CD4-positive, alpha-beta T cell treated with Interleukin-12 subunit alpha and Interleukin-12 subunit beta, for 1 hour (primary cell): ENCODE data around the gene IGLON5.

Source experiments
- DNase-seq: peaks from one replicate; pipeline ENCODE4 v3.0.0-alpha.2; 2020

IGLON5 gene

DNA sequence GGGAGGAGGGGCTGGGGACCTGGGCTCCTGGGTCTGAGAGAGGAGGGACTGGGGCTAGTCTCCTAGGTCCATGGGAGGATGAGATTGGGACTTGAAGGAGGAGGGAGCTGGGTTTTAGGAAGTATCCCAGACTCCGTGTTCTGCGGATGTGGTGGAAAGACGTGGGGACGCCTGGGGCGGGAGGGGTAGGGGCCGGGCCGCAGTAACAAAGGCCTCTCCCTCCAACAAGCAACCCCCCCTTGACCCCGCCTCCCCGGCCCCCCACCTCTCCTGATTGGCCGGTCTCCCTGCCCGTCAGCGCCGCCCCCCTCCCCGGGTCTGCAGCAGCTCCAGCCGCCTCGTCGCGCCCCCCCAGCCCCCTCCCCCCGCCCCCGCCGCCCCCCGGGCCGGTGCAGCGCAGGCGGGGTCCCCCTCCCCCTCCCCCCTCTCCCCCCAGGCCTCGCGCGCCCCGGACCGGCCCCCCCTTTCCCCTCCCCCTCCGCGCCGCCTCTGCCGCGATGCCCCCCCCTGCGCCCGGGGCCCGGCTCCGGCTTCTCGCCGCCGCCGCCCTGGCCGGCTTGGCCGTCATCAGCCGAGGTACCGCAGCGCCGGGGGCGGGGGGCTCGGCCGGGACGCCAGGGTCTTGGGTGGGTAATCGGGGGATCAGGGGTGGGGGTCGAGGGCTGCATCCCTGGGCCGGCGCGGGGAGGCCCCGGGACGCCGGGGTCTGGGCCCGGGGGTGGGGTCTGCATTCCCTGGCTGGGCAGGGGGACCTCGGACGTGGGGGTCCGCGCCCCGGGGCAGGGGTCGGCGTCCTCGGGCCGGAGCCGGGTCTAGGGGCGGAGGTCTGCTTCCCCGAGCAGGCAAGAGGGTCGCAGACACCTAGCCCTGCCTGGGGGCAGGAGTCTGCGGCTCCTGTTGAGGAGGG is at the start of gene IGLON5:
IGLON5 (plus strand) TSS at position 294 of the 907 bp plus-strand sequence; CDS start at position 498, 204 bp downstream.
- DNase-seq, result no peak

DNA sequence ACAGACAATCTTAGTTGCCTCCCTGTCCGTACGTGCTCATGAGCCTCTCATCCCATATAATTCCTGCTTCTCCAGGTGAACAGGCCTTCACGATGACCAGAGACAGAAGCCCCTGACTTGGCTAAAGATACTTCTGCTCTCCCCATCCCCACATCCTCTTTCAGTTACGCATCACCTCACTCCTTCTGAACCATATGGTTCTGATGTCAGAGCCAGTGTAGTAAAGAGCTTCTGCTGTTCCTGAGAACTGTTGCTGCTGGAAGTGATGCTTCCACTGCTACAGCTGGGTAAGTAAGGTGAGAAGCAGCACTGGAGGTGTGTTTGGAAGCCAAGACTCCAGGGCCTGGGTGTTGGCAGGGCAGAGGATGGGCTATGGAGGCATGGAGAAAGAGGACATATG is 47.6 kb upstream of the IGLON5 start:
- no peak for DNase-seq

DNA sequence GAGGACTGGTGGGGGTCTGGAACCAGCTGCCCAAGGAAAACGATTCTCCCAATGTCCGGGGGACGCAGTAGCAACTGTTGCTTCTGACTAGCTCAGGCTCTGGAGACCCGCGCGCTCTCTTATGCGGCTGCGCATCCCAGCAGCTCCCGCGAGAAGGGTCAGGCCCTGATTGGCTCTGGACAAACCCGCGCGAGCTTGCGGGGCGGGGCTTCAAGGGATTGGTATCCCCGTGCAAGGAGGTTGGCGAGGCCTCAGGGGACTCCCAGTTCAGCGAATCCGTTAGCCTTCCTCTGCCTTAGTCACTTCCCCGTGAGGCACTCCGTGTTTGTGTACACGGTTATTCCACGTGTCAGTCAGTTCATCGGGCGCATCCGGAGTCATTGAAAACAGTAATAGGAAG is 40.4 kb upstream of the IGLON5 start:
- no peak for DNase-seq

DNA sequence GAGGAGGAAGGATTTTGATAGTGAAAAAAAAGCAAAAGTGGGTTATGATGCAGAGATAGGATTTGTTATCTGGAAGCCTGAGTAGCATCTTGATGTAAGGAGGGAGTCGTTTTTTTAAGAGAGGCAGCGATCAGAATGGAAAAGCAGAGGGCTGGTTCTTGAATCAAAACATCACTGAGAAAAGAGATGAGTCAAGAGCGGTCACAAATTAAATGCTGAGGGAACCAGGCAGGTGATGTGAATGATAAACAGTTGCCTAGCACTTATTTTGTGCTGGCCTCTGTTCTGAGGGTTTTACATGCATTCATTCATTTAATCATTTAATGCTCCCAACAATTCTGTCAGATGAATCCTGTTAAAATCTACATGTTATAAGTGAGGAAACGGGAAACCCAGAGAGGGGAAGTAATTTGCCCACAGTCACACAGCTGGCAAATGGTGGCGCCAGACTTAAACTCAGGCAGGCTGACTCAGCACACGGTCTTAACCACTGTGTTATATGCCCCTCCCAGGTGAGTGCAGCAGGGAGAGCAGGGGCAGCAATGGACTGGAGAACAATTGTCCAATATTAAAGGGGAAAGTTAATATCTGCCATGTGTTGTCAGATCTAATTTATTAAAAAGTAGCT is 39.1 kb upstream of the IGLON5 start:
- no peak for DNase-seq

DNA sequence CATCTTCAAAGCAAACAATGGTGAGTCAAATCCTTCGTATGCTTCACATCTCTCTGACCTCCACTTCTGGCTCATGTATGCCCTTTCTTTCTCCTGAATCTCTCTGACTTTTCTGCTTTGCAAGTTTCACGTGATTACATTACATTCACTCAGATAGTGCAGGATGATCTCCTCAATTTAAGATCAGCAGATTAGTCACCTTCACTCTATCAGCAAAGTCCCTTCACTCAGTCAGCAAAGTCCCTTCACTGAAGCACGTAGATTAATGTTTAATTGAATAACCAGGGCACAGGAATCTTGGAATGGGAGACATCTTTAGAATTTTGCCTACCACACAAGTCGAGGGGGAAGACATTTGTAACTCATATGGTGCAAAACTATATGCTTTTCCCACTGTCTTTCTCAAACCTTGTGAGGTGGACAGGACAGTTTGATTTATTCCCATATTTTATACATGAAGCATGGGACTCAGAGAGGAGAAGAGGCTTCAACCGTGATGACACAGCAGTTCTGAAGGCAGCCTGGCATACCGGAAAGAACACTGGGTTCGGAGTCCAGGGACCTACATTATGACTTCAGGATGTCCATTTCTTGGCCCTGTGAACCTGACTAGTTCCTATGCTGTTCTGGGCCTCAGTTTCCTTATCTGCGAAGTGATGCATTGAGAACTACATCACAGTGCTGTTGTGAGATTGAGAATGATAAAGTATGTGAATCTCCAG is 37.2 kb upstream of the IGLON5 start:
- no peak for DNase-seq

DNA sequence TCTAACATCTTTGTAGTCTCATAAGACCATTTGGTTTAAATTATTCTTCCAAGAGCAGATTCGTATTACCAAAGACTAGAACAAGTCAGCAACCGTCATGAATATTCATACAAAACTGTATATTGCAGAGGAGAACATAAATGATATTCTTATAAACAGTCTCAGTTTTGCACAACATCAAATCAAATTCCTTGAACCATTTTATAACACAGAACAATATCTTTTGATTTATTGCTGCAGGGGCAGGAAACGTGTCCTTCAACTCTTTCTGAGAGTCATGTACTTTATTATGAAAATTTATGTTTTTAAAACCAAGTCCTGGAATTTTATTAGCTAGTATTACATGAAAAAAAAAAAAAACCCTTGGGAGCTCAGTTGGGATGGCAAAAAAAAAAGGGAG is 34.3 kb upstream of the IGLON5 start:
- no peak for DNase-seq

DNA sequence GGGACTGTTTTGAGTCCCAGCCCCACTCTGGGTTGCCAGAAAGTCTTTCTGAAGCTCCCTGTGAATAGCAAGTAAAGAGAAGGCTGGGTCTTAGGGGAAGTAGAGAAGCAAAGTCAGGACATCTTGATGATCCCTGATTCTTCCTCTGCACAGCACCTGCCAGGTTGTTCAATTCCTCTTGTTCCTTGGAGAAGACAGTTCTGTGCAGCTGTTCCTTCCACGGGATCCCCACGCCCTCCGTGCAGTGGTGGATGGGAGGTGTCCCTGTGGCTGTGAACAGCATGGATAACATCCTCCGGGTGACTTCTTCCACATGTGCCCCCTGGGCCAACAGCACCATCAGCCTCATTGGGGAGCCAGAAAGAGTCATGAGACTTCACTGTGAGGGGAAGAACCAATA is 29.1 kb upstream of the IGLON5 start:
- no peak for DNase-seq

DNA sequence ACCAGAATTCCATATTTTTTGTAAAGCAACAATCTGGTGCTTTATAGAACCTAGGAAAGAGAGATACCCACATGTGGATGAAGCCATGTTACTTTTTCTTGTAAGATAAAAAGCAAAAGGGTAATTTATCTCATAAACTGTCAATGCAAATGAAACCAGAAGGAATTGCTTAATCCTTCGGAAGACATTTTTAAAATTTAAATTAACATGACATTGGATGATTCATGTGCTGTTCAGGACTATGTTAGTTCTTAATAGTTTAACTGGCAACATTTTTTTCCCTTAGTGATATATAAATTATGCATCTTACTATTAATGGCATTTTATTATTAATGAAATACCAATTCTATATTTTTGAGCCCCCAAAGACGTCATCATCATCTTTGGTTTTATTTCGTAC is 25.8 kb upstream of the IGLON5 start:
- DNase-seq, result no peak

DNA sequence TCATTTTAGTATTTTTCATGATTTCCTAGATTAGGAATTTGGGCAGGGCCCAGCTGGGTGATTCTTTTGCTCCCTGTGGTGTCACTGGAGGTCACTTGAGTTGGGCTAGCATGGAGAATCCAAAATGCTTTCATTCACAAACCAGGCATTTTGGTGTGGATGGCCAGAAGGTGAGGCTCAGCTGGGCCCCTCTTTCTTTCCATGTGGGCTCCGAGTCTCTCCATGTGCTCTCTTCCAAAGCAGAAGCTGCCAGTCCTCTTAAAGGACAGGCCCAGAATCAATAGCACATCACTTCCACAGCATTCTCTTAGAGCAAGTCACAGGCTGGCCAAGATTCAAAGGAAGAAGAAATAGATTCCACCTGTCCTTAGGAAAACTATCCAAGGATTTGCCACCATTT is 21.8 kb upstream of the IGLON5 start:
- DNase-seq, result no peak

DNA sequence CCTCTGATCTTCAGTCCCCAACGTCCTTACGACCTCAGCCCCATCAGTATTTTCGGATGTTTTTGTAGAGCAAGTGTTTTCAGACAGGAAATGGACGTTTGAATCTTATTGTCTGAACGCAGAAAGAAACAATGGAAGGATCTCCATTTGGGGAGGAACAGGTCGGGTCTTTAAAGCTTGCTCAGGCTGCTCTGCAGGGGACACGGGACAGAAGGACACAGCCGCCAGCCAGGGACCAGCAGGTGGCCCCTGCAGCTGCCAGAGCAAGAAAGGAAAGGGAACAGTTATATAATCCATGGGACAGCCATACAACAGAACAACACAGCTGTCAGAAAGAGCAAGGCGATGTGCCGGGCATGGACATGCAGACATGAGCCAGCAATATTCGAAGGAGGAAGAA is 18.5 kb upstream of the IGLON5 start:
- DNase-seq, result no peak

DNA sequence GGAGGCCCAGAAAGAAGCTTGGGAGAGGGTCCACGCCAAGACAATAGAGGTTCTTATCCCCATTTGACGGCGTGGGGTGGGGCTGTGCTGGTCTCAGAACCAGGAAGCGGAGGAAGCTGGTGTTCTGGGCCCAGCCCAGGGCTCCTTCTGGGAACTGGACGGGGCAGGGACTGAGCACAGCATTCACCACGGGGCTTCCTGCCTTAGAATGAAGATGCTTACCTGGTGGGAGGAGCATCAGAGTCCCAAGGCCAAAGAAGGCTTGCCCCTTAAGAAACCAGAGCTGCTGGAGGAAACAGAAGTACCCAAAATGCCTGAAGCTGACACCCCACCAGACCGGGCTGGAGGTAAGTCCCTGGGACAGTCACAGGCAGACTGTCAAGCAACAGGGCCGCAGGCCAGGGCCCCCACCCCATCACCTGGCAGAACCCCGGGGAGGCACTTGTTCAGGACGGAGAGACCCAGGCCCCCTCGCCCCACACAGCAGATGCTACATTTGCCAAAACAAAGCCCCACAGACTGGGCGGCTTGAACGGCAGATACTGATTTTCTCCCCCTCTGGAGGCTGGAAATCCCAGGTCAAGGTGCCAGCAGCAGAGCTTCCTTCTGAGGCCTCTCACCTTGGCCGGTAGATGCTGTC is 17.8 kb upstream of the IGLON5 start:
- DNase-seq, result no peak

DNA sequence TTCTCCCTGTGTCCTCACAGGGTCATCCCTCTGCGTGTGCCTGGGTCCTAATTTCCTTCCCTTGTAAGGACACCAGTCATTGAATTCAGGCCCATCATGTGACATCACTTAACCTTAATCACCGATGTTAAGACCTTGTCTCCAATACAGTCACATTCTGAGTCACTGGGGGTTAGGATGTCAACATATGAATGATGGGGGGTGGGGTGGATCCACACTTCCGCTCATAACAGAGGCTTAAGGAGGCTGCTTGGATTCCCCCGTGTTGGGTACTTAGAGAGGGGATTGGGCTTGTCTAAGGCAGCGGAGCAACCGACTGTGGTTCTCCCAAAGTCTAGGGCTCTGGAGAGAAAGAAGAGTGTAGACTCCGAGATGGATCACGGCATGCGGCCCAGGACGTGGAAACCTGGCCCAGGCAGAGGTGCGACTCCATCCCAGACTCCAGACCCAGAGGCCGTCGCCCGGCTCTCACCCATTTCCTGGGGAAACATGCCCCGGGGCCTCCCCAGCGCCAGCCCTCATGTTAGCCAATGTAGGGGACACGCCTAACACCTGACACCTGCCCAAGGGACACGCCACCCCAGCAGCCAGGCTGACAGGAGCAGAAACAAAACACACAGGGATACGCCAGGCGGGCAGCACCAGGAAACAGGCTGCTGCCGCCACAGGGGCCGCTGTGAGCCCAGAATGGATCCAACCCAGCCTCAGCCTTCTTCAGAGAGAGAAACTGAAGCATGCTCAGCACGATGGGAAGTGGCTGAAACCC is 17.1 kb upstream of the IGLON5 start:
- DNase-seq, result no peak

DNA sequence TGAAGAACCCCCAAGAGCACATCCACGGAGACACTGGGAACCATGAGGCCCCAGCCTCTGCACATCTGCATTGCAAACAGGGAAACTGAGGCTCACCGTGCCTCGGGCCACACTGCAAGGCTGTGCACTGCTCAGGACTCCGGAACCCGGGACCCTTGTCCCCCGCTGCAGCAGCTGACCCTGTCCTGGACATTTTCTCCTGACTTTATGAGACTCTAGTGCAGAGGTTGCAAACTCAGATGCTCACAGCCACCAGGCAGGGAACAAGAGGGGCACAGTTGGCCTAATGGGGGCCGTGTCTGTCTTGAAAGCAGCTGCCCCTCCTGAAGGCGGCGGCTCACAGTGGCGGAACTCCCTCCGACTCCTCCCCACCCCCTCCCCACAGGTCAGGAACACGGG is 16.5 kb upstream of the IGLON5 start:
- no peak for DNase-seq

DNA sequence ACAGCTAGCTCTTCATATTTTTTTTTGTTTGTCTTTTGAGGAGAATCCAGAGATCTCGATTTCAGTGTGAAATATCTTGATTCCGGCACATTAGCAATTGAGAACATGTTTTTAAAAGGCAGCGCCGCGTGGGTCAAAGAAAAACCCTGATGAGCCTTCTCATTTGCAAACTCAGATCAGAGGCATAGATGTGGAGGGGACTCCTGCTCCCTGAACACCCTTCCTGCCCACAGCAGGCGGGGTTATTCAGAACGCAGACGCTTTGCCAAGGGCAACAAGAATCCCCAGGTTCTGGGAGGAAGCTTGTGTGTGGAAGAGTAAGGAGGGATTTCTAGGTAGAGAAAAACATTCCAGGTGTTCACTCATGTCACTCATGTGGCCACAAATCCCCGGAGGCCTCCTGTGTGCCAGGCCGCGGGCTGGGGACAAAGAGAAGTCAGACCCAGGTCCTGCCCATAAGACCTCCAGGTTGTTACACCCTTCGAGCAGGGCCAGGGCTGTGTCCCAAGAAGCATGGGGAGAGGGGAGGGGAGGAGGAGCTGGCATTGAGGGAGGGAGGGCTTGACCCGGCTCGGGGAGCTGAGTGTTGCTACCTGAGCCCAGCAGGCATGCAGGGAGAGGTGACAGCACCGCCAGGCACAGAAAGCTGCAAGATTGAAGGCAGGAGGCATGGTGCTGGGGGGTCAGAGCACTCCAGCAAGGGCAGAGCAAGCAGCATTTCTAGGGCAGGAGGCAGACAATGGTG is 15.9 kb upstream of the IGLON5 start:
- no peak for DNase-seq

DNA sequence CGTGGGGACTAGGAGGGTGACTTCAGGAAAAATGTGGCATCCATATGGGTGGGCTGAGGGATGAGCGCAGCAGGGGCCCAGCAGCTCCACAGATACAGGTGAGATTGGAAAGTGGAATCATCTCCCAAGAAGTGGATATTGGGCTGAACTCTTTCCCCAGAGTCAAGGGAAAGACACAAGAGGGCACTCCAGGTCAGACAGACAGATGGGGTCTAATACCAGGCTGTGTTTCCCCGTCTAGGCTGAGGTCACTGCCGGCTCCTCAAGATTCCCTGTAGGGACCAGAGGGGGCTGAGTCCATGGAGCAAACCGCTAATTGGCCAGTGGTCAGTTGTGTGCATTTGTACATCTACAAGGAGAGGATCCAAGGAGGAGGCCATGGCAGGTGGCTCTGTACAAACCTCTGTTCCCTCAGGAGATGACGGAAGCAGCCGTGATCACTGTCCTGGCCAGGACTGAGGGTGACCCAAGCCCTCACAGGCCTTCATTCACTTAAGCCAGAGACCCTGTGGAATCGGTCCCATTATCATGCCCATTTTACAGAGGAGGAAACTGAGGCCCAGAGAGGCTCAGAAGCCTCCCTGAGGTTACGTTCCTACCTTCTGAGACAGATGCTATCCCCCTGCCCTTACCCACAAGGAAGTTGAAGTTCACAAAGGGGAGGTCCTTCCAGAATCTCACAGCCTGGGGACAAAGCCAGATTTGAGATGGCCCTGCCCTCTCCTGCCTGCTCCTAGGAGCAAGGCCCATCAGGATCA is 14.9 kb upstream of the IGLON5 start:
- DNase-seq, result no peak

DNA sequence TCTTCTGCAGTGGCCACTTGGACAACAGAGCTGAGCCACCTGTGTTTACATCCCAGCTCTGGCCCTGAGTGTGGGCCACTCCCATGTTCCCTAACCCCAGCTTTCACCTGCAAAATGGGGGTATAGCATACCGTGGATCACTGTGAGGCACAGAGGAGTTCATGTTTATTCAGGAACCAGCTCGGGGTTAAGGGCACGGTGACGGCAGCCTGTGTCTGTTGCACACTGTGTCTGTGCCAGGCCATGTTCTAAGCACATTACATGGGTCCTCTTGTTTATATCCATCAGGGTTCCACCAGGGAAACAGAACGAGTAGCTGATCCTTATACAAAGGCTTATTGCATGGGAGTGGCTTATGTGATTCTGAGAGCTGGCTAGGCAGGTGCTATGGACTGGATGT is 14.0 kb upstream of the IGLON5 start:
- DNase-seq, result no peak

DNA sequence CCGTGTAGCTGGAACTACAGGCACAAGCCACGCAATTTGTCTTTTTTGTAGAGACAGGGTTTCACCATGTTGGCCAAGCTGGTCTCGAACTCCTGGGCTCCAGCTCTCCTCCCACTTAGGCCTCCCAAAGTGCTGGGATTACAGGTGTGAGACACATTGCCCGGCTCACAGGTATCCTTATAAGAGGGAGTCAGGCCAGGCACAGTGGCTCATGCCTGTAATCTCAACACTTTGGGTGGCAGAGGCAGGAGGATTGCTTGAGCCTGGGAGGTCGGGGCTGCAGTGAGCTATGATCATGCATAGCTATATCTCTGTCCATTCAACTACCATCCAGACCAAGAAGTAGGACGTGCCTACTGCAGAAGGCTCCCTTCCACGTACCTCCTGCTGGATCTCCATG is 10.2 kb upstream of the IGLON5 start:
- no peak for DNase-seq

DNA sequence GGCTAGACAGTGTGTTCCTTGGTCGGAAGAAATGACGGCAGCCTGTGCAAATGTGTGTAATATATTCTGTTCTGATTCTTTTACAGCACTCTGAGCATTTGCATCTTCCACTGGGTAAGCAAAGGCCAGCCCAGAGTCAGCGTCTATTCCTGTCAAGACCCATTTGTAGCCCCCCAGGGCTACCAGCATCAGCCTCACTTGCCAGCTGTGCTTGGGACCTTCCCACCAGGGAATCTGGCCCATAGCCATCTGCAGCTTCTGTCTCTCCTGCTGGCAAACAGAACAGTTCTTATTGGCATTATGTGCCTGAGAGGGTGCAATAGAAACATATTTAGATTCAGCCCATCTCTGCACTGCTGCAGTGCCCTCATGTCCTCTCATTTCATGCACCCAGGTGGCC is 6.0 kb upstream of the IGLON5 start:
- no peak for DNase-seq

DNA sequence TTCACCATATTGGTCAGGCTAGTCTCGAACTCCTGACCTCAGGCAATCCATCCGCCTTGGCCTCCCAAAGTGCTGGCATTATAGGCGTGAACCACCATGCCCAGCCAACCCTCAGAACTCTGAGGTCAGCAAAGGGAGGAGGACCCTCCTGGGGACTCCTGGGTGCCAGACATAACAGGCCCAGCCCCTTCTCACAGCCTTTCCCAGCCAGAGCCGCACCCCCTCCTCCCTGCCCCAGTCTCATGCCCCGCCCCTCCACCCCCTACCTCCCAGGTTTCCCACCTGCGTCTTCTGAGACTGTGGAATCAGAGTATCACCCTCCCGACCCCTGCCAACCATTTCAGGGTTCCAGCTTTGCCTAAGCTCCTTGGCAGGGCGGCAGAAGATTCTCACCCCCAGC is 5.2 kb downstream of the IGLON5 start:
- no peak for DNase-seq

DNA sequence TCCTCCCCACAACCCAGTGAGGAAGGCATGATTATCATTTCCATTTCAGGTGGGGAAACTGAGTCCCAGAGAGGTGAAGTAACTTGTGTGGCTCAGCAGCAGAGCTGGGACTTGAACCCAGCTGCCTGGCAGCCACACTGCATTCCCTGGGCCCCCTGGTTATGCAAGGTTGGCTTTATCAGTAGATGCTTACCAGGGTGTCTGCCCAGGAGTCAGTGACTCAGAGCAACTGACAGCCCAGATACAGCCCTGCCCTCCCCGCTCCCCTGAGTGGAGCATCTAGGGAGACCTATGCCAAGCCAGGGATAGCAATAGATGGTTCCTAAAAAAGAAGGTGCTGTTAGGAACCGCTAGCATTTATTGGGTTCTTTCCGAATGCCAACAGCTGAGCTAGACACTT is 5.9 kb downstream of the IGLON5 start:
- no peak for DNase-seq

DNA sequence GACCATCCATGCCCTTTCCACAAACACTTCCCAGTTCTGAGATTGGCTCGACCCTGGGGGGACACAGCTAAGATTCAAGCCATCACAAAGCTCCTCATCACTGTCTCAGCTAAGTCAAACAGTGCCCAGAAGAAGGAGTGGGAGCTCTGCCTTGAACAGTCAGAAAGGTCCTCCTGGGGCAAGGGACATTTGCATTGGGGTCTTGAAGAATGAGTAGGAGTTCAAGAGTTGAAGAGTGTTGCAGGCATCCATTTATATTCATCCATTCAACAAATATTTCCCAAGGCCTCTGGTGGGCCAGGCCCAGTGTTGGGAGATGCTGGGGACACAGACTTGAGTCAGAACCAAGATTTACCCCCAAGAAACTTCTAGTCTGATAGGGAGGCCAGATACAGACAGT is 6.5 kb downstream of the IGLON5 start:
- DNase-seq, result no peak
